Ishikawa (cell line): Measurements from ENCODE around the gene C2CD2.

ENCODE experiments used
- EP300 ChIP-seq: IDR thresholded peaks from 2 replicates; pipeline ENCODE4 v1.6.1; 2012; ENCODE audit warnings: borderline replicate concordance
- NFIC ChIP-seq: IDR thresholded peaks from 2 replicates; pipeline ENCODE4 v1.6.1; 2012
- TAF1 ChIP-seq: IDR thresholded peaks from 2 replicates; pipeline ENCODE4 v1.6.1; 2012; ENCODE audit warnings: low read depth, mild to moderate bottlenecking

- TF ChIP-seq TAF1 (no peak), NFIC (no peak), EP300 (no peak)
These were observed 6.6 kb upstream of the C2CD2 start for GRCh38 chr21:41960386-41960785.
